Vagina (tissue), 2 donors: ENCODE data around the gene NAA15.

Experiments
- CTCF ChIP-seq, 3 experiments: fragments of 450-650 bp in 2 of 3; fragments of 200-600 bp in 1 of 3; sonication (generic) in 1 of 3; IDR thresholded peaks; one replicate each; pipeline ENCODE4 v1.5.1; 2017 to 2019; ENCODE audit warnings: antibody characterized with exemption in 3 of 3, mild to moderate bottlenecking in 2 of 3, moderate library complexity in 2 of 3
- POLR2A ChIP-seq, 2 donors: fragments of 450-650 bp; IDR thresholded peaks; one replicate each; pipeline ENCODE4 v1.6.1; 2017; ENCODE audit warnings: antibody characterized with exemption in 2 of 2, mild to moderate bottlenecking in 2 of 2, moderate library complexity in 2 of 2

DNA sequence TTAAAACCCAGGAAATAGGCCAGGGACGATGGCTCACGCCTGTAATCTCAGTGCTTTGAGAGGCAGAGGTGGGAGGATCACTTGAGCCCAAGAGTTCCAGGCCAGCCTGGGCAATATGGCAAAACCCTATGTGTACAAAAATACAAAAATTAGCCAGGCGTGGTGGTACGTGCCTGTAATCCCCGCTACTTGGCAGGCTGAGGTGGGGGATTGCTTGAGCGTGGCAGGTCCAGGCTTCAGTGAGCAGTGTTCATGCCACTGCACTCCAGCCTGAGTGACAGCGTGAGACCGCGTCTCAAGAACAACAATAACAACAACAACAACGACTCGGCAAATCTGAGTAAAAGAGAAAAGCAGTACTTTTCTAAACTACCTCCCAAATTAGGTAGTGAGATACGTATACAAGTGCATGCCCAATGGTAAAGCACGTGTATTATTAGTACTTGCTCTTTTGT lies 13.9 kb downstream of the NAA15 start:
- TF ChIP-seq CTCF (IDR thresholded peaks at IDR 0.05): no peak
- TF ChIP-seq POLR2A (IDR thresholded peaks at IDR 0.05): no peak
